Adrenal gland (tissue), 5 donors: ENCODE measurements around the gene ACP4.

Experiments
- POLR2A ChIP-seq, 2 donors: fragments of 450-650 bp; IDR thresholded peaks; one replicate each; pipeline ENCODE4 v1.6.1; 2017; ENCODE audit warnings: antibody characterized with exemption in 2 of 2, mild to moderate bottlenecking in 2 of 2, moderate library complexity in 1 of 2
- TF ChIP-seq, protein P1 (sequence below), 6 experiments: fragments of 450-650 bp in 4 of 6; fragments of 200-600 bp in 2 of 6; sonication (generic) in 1 of 6; IDR thresholded peaks; 1 replicate in 5 of 6; 2 replicates in 1 of 6; pipeline versions ENCODE4 v1.5.1 to v1.8.0; 2016 to 2021; ENCODE audit warnings: antibody characterized with exemption in 6 of 6, mild to moderate bottlenecking in 2 of 6, moderate library complexity in 1 of 6
- donor health status: DM: no; HTN: no; CAD: no.

DNA sequence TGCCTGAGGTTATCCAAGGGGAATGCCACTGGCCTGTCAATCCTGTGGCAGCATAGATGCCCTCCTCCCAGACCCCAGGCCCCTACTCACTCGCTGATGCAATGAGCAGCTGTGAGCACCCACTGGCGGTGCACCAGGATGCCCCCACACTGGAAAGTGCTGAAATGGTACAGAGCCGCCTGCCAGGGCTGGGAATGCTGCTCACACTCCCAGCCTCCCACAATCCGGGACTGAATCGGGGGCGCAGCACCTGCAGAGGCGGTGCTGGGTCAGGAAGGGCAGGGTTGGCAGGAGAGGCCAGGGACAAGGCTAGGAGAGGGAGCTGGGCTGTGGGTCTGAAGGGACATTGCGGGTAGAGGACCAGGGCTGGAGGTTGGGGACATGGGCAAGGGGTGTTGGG, 31.4 kb downstream of the ACP4 start:
- TF ChIP-seq, protein P1, sequence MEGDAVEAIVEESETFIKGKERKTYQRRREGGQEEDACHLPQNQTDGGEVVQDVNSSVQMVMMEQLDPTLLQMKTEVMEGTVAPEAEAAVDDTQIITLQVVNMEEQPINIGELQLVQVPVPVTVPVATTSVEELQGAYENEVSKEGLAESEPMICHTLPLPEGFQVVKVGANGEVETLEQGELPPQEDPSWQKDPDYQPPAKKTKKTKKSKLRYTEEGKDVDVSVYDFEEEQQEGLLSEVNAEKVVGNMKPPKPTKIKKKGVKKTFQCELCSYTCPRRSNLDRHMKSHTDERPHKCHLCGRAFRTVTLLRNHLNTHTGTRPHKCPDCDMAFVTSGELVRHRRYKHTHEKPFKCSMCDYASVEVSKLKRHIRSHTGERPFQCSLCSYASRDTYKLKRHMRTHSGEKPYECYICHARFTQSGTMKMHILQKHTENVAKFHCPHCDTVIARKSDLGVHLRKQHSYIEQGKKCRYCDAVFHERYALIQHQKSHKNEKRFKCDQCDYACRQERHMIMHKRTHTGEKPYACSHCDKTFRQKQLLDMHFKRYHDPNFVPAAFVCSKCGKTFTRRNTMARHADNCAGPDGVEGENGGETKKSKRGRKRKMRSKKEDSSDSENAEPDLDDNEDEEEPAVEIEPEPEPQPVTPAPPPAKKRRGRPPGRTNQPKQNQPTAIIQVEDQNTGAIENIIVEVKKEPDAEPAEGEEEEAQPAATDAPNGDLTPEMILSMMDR (IDR thresholded peaks at IDR 0.05) = no peak
- TF ChIP-seq POLR2A (IDR thresholded peaks at IDR 0.05) = no peak
